Measurements from ENCODE around the gene LYZ.

- no peak for TF ChIP-seq EP300 (IDR thresholded peaks at IDR 0.05)
- TF ChIP-seq CTCF (IDR thresholded peaks at IDR 0.05): no peak
- no peak for TF ChIP-seq POLR2AphosphoS5 (IDR thresholded peaks at IDR 0.05)
- TF ChIP-seq POLR2A (IDR thresholded peaks at IDR 0.05): no peak
Measured at GRCh38 chr12:69330475-69331473, 17.4 kb upstream of the LYZ start.
